Endothelial cell of hepatic sinusoid (primary cell): ENCODE results near the gene GTF2A2.
"Not testable (repeated sequence)": the region's sequence is repeated elsewhere in the genome, so short reads cannot be mapped to it uniquely, and the experiment has no call there.

Experiments used
- in situ Hi-C: cut with HindIII; loops from 2 replicates; pipeline ENCODE4 v1.10.0; 2017; ENCODE audit warnings: low sequenced_read_pairs

The GTF2A2 gene

GRCh38 chr15:59676565-59676964 is 19.2 kb upstream of the GTF2A2 start:
- in situ Hi-C loops = no loop called here

GRCh38 chr15:59674361-59674877 is 17.1 kb upstream of the GTF2A2 start:
- in situ Hi-C loops = no loop called here

GRCh38 chr15:59668556-59668955 is 11.2 kb upstream of the GTF2A2 start:
- in situ Hi-C loops = no loop called here

GRCh38 chr15:59662260-59662659 is 4.9 kb upstream of the GTF2A2 start:
- in situ Hi-C loops = no loop called here

GRCh38 chr15:59659366-59659765 is 2.1 kb upstream of the GTF2A2 start:
- in situ Hi-C loops = no loop called here

GRCh38 chr15:59657635-59658125 is 365 bp upstream of the GTF2A2 start:
- in situ Hi-C loops = no loop called here

- in situ Hi-C loops = no loop called here
These were observed 3.3 kb downstream of the GTF2A2 start for GRCh38 chr15:59654046-59654445.

- in situ Hi-C loops = no loop called here
These were observed 7.7 kb downstream of the GTF2A2 start for GRCh38 chr15:59649603-59650002.

- in situ Hi-C loops = no loop called here
These were observed 10.2 kb downstream of the GTF2A2 start for GRCh38 chr15:59647085-59647484.

- in situ Hi-C loops = no loop called here
These were observed 11.0 kb downstream of the GTF2A2 start for GRCh38 chr15:59646277-59646676.

- in situ Hi-C loops = not testable (repeated sequence)
These were observed 11.5 kb downstream of the GTF2A2 start for GRCh38 chr15:59645812-59646211.

GRCh38 chr15:59644756-59645155 is 12.6 kb downstream of the GTF2A2 start:
- in situ Hi-C loops = no loop called here

- in situ Hi-C loops = no loop called here
These were observed 15.0 kb downstream of the GTF2A2 start for GRCh38 chr15:59642351-59642750.

GRCh38 chr15:59637507-59637906 is 19.8 kb downstream of the GTF2A2 start:
- in situ Hi-C loops = not testable (repeated sequence)

- in situ Hi-C loops = no loop called here
These were observed 21.1 kb downstream of the GTF2A2 start for GRCh38 chr15:59636184-59636583.

GRCh38 chr15:59632714-59633113 is 24.6 kb downstream of the GTF2A2 start:
- in situ Hi-C loops = loop anchor here (5.0 kb wide), 1 partner anchor 80 kb away; no protein-coding TSS in a partner anchor

GRCh38 chr15:59622289-59622688 is 35.0 kb downstream of the GTF2A2 start:
- in situ Hi-C loops = no loop called here

- in situ Hi-C loops = no loop called here
These were observed 38.9 kb downstream of the GTF2A2 start for GRCh38 chr15:59618406-59618805.

GRCh38 chr15:59616379-59616778 is 40.9 kb downstream of the GTF2A2 start:
- in situ Hi-C loops = no loop called here

- in situ Hi-C loops = no loop called here
These were observed 41.7 kb downstream of the GTF2A2 start for GRCh38 chr15:59615661-59616060.

GRCh38 chr15:59614153-59614552 is 43.2 kb downstream of the GTF2A2 start:
- in situ Hi-C loops = no loop called here

GRCh38 chr15:59611276-59612260 is 45.7 kb downstream of the GTF2A2 start, which contains the start of gene GCNT3:
GCNT3 (plus strand) TSS chr15:59611783; CDS start chr15:59618239, 6,456 bp downstream.
- in situ Hi-C loops = no loop called here
